ENCODE measurements around the gene BLVRA. TPM values are rescaled to one million over a fixed set of nuclear protein-coding genes. Genes with fewer than 3 reads are reported as not detected.

Gene BLVRA
- total and polyA plus RNA-seq, 7 experiments from 2014 or later = 11.2 to 41.2 (median 28.2) TPM

- H3K36me3 Mint-ChIP-seq = no peaks in the 10 kb centered on the region
- peaks cover 0 to 12% (median 0%) of the 10 kb centered on the region in 5 donors for H3K27me3 Mint-ChIP-seq
- ChIA-PET POLR2A (no interaction called here), CTCF (no interaction called here)
- DNase-seq (no peak), ATAC-seq (no peak)
- Histone ChIP-seq H3K36me3 (ENCODE audit: control insufficient read depth in 2 of 3, insufficient read depth in 3 of 3, low read length in 3 of 3) (no peaks in the 10 kb centered on the region), H3K9me3 (ENCODE audit: control insufficient read depth in 2 of 3, low read length in 3 of 3) (no peaks in the 10 kb centered on the region), H3K27ac (ENCODE audit: low read depth, low read length) (no peak overlapping the region), H3K4me1 (ENCODE audit: control insufficient read depth in 2 of 2, insufficient read depth in 2 of 2, low read length in 2 of 2) (no peaks in the 10 kb centered on the region), H3K4me3 (ENCODE audit: low read length) (no peak overlapping the region), H3K27me3 (ENCODE audit: control insufficient read depth in 2 of 2, insufficient read depth in 2 of 2, low read length in 2 of 2) (no peaks in the 10 kb centered on the region)
- intact Hi-C loops (cut with micrococcal nuclease) = no loop called here
- H3K9me3 Mint-ChIP-seq = peaks cover 0 to 3% (median 0%) of the 10 kb centered on the region in 11 donors
- no peaks in the 10 kb centered on the region for H3K4me1 Mint-ChIP-seq
- no peak overlapping the region for H3K4me3 Mint-ChIP-seq
- H3K27ac Mint-ChIP-seq = no peak overlapping the region
Observed at GRCh38 chr7:43855176-43855575, 96.7 kb downstream of the BLVRA start.

GRCh38 chr7:43856316-43856715, 97.8 kb downstream of the BLVRA start:
- Histone ChIP-seq H3K27me3 (ENCODE audit: control insufficient read depth in 2 of 2, insufficient read depth in 2 of 2, low read length in 2 of 2) (no peaks in the 10 kb centered on the region), H3K36me3 (ENCODE audit: control insufficient read depth in 2 of 3, insufficient read depth in 3 of 3, low read length in 3 of 3) (no peaks in the 10 kb centered on the region), H3K4me3 (ENCODE audit: low read length) (no peak overlapping the region), H3K27ac (ENCODE audit: low read depth, low read length) (no peak overlapping the region), H3K9me3 (ENCODE audit: control insufficient read depth in 2 of 3, low read length in 3 of 3) (no peaks in the 10 kb centered on the region), H3K4me1 (ENCODE audit: control insufficient read depth in 2 of 2, insufficient read depth in 2 of 2, low read length in 2 of 2) (no peaks in the 10 kb centered on the region)
- Mint-ChIP-seq H3K4me3 (no peak overlapping the region), H3K36me3 (no peaks in the 10 kb centered on the region), H3K27me3 (peaks cover 0 to 14% (median 0%) of the 10 kb centered on the region in 5 donors), H3K9me3 (peaks cover 0 to 3% (median 0%) of the 10 kb centered on the region in 11 donors), H3K4me1 (no peaks in the 10 kb centered on the region), H3K27ac (no peak overlapping the region)
- ChIA-PET CTCF (interaction anchor here (0.8 kb wide), 1 partner anchor 665 kb away, joined by 3 read pairs; no protein-coding TSS in a partner anchor), POLR2A (no interaction called here)
- intact Hi-C loops (cut with micrococcal nuclease) = no loop called here
- DNase-seq (no peak), ATAC-seq (no peak)

Other genes with a start within 250 kb of the BLVRA start
- 100 to 1,000 TPM in 2 of 5 experiments, 10 to 100 TPM in 3; 71.3 to 132 (median 95.8) TPM for gene STK17A, start 175.6 kb upstream of the BLVRA start, total RNA-seq
- gene STK17A, start 175.6 kb upstream of the BLVRA start, polyA plus RNA-seq = 100 to 1,000 TPM; 199 to 292 TPM
- 10 to 100 TPM; 51.3 to 73.3 (median 64.6) TPM for gene COA1, start 29.2 kb upstream of the BLVRA start, total RNA-seq
- 10 to 100 TPM; 67.1 to 86.6 TPM for gene COA1, start 29.2 kb upstream of the BLVRA start, polyA plus RNA-seq
- gene MRPS24, start 110.8 kb downstream of the BLVRA start, total RNA-seq = 10 to 100 TPM; 44.2 to 76.6 (median 62.3) TPM
- 100 to 1,000 TPM; 169 to 187 TPM for gene MRPS24, start 110.8 kb downstream of the BLVRA start, polyA plus RNA-seq
- 10 to 100 TPM; 20.0 to 33.7 (median 26.8) TPM for gene URGCP, start 147.9 kb downstream of the BLVRA start, total RNA-seq
- 10 to 100 TPM; 22.0 to 40.6 TPM for gene URGCP, start 147.9 kb downstream of the BLVRA start, polyA plus RNA-seq
- gene UBE2D4, start 167.8 kb downstream of the BLVRA start, total RNA-seq = 10 to 100 TPM in 2 of 5 experiments, 1 to 10 TPM in 3; 6.3 to 13.9 (median 9.6) TPM
- gene UBE2D4, start 167.8 kb downstream of the BLVRA start, polyA plus RNA-seq = 10 to 100 TPM; 13.4 to 15.9 TPM
- under 1 TPM in 2 of 5 experiments, not detected in 3; 0.19 to 0.30 TPM for gene SPDYE1, start 239.2 kb downstream of the BLVRA start, total RNA-seq
- gene SPDYE1, start 239.2 kb downstream of the BLVRA start, polyA plus RNA-seq = under 1 TPM; 0.07 to 0.21 TPM